Measurements from ENCODE around the gene CACNA1S.

DNA sequence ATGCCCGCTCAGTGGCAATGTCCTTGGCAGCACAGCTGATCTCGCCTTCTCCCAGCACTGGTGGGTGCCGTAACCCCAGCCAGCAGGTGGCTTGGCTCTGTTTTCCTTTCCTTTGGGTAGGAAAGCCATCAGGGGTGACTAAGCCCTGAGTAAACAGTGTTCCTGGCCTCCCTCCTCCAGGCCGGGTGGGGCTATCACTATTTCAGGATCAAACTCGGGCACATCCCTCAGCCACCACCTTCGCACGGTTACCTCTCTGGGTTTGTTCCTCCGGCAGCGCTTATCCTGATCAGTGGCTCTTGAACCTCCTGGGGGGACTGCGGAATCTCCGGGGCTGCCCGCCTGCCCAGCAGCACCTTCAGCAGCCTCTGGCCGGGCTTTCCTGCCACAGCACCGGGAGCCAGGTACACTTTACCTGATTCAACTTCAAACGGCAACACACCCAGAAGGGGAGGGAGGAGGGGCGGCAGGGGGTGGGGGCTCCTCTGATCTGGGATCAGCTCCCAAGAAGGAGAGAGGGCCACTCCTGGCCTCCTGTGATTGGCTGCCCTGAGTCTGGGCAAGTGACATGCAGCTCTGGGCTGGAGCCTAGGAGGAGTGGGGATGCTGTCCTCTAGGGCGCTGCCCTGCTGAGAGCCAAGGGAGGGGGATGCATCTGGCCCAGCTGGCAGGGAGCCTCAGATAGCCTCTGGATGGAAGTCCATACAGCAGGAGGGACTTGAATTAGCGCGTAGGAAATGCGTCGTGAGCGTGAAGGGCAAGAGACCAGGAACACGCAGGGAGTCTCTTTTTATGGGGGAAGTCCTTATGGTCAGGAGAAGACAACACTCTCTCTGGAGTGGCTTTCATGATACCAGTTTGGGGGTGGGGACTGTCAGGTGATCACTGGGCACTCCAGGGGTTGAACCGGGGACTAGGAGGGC, 14.9 kb upstream of the CACNA1S start, which contains the start of gene ASCL5:
- TF ChIP-seq, protein P1, sequence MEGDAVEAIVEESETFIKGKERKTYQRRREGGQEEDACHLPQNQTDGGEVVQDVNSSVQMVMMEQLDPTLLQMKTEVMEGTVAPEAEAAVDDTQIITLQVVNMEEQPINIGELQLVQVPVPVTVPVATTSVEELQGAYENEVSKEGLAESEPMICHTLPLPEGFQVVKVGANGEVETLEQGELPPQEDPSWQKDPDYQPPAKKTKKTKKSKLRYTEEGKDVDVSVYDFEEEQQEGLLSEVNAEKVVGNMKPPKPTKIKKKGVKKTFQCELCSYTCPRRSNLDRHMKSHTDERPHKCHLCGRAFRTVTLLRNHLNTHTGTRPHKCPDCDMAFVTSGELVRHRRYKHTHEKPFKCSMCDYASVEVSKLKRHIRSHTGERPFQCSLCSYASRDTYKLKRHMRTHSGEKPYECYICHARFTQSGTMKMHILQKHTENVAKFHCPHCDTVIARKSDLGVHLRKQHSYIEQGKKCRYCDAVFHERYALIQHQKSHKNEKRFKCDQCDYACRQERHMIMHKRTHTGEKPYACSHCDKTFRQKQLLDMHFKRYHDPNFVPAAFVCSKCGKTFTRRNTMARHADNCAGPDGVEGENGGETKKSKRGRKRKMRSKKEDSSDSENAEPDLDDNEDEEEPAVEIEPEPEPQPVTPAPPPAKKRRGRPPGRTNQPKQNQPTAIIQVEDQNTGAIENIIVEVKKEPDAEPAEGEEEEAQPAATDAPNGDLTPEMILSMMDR (IDR thresholded peaks at IDR 0.05; ENCODE audit: low read length), result no peak
- TF ChIP-seq EZH2phosphoT487 (IDR thresholded peaks at IDR 0.05; ENCODE audit: low read length), result no peak
- no peak for TF ChIP-seq EZH2 (optimal IDR thresholded peaks at IDR 0.05; ENCODE audit: low read depth, low read length)

All from MM.1S (cell line).